Neural crest cell (in vitro differentiated cells): ENCODE data around the gene NEURL3. TPM values are rescaled to one million over a fixed set of nuclear protein-coding genes. Genes with fewer than 3 reads are reported as not detected.

Experiments used
- DNase-seq: peaks from one replicate; pipeline ENCODE4 v3.0.0; 2021; ENCODE audit warnings: low read depth, mixed read lengths, low spot score
- H3K27ac Mint-ChIP-seq: one replicate; pipeline ENCODE4 v1.8.0; 2021; ENCODE audit warnings: mild to moderate bottlenecking, mixed read lengths; ENCODE audit not compliant: unreplicated experiment
- H3K27me3 Mint-ChIP-seq: 2 replicates; pipeline ENCODE4 v1.8.0; 2021; ENCODE audit warnings: low read depth, mild to moderate bottlenecking, mixed read lengths
- H3K36me3 Mint-ChIP-seq: 2 replicates; pipeline ENCODE4 v1.8.0; 2021; ENCODE audit warnings: low read depth, mild to moderate bottlenecking, mixed read lengths
- H3K4me1 Mint-ChIP-seq: 2 replicates; pipeline ENCODE4 v1.8.0; 2021; ENCODE audit warnings: mixed read lengths
- H3K4me3 Mint-ChIP-seq: one replicate; pipeline ENCODE4 v1.8.0; 2021; ENCODE audit warnings: mild to moderate bottlenecking, mixed read lengths
- H3K9me3 Mint-ChIP-seq: 2 replicates; pipeline ENCODE4 v1.8.0; 2021; ENCODE audit warnings: mixed read lengths
- total RNA-seq: library from RNA; stranded (reverse); gene quantifications from 2 replicates; pipeline ENCODE4 v1.2.1, GENCODE V29; 2021
- TF ChIP-seq, protein P1 (sequence below): fragments of 200-600 bp; sonication (generic); conservative IDR thresholded peaks from 2 replicates; pipeline ENCODE4 v1.5.0; 2021; ENCODE audit warnings: antibody characterized with exemption, mild to moderate bottlenecking

The NEURL3 gene
- total RNA-seq, 1 donor from 2014 or later, result 0.21 TPM

DNA sequence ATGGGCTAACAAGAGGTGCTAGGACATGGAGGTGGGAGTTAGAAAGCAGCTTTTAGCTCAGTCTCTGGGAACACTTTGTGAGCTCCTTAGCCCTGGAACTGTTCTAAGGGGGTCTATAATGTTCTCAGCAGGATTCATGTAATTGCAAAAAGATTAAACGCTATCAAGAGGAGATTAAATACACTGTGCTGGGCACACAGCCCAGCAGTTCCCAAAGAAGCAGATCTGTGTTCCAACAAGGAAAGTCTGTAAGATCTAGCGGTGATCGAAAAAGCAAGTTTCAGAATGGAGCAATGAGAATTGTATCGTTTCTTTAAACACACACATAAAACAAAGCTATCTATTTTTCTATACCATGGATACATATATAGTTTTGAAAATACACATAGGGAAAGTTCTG is 29.0 kb upstream of the NEURL3 start:
- Mint-ChIP-seq H3K36me3 (no peaks in the 10 kb centered on the region), H3K4me3 (peak overlapping the region; percentile 22), H3K9me3 (no peaks in the 10 kb centered on the region), H3K4me1 (peaks cover 32% of the 10 kb centered on the region), H3K27me3 (no peaks in the 10 kb centered on the region), H3K27ac (no peak overlapping the region)
- TF ChIP-seq, protein P1, sequence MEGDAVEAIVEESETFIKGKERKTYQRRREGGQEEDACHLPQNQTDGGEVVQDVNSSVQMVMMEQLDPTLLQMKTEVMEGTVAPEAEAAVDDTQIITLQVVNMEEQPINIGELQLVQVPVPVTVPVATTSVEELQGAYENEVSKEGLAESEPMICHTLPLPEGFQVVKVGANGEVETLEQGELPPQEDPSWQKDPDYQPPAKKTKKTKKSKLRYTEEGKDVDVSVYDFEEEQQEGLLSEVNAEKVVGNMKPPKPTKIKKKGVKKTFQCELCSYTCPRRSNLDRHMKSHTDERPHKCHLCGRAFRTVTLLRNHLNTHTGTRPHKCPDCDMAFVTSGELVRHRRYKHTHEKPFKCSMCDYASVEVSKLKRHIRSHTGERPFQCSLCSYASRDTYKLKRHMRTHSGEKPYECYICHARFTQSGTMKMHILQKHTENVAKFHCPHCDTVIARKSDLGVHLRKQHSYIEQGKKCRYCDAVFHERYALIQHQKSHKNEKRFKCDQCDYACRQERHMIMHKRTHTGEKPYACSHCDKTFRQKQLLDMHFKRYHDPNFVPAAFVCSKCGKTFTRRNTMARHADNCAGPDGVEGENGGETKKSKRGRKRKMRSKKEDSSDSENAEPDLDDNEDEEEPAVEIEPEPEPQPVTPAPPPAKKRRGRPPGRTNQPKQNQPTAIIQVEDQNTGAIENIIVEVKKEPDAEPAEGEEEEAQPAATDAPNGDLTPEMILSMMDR, result no peak
- DNase-seq, result no peak

- H3K4me3 Mint-ChIP-seq, result peak overlapping the region; percentile 33
- no peak overlapping the region for H3K27ac Mint-ChIP-seq
- H3K27me3 Mint-ChIP-seq, result no peaks in the 10 kb centered on the region
- DNase-seq, result no peak
- TF ChIP-seq, protein P1, result no peak
- no peaks in the 10 kb centered on the region for H3K36me3 Mint-ChIP-seq
- peaks cover 26% of the 10 kb centered on the region for H3K4me1 Mint-ChIP-seq
- H3K9me3 Mint-ChIP-seq, result no peaks in the 10 kb centered on the region
These were observed 28.3 kb upstream of the NEURL3 start for GRCh38 chr2:96533292-96534073.

DNA sequence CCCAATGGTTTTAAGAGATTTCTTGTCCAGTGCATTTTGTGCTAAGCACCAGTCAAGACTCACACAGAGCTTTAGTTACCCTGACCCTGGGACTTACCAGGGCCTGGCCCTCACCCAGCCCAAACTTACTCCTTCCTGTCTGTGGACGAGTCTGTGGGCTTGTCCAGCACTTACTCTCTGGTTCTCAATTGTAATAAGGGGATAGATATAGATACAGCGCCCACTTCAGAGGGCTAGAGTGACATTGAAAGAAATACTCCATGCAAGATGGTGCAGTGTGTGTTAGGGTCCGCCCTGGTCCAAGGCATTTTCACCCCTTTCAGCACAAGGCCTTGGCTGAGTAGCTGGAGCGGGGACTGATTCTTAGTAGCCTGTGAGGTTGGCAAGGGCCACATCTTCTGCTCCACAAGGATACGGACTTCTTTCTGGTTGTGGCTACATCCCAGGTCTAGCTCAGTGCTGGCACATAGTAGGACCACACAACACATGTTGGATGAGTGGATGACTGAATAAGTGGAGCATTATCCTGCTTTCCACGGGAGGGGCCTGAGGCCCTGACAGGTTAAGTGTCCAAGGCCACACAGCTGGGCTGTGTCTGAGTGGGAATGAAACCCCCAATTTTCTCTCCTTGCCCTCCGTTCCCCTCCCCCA is 27.6 kb upstream of the NEURL3 start:
- no peaks in the 10 kb centered on the region for H3K27me3 Mint-ChIP-seq

GRCh38 chr2:96531872-96532505 is 26.8 kb upstream of the NEURL3 start:
- H3K27me3 Mint-ChIP-seq, result no peaks in the 10 kb centered on the region
- DNase-seq, result no peak
- no peaks in the 10 kb centered on the region for H3K36me3 Mint-ChIP-seq
- peaks cover 27% of the 10 kb centered on the region for H3K4me1 Mint-ChIP-seq
- no peak overlapping the region for H3K27ac Mint-ChIP-seq
- peak overlapping the region; percentile 80 for H3K4me3 Mint-ChIP-seq
- TF ChIP-seq, protein P1, result no peak
- no peaks in the 10 kb centered on the region for H3K9me3 Mint-ChIP-seq

More for the DNA sequence above, 27.6 kb upstream of the NEURL3 start:
- peak overlapping the region; percentile 80 for H3K4me3 Mint-ChIP-seq
- H3K4me1 Mint-ChIP-seq, result peaks cover 23% of the 10 kb centered on the region
- H3K36me3 Mint-ChIP-seq, result no peaks in the 10 kb centered on the region
- H3K27ac Mint-ChIP-seq, result no peak overlapping the region
- TF ChIP-seq, protein P1, result no peak
- no peak for DNase-seq
- H3K9me3 Mint-ChIP-seq, result no peaks in the 10 kb centered on the region

DNA sequence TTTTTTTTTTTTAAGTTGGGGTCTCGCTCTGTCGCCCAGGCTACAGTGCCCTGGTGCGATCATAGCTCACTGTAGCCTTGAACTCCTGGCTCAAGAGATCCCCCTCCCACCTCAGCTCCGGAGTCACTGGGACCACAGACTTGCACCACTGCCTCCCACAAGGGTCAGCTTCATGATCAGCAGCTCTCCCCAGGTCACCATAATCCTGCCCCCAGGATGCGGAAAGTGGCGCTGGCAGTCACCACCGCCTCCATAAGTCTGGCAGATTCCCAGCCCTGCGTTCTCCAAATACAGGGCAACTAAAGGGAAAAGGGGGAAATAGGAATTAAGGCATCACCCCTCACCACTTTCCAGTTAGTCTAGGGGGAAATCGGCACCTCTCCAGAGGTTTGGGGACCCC is 26.2 kb upstream of the NEURL3 start:
- Mint-ChIP-seq H3K27me3 (no peaks in the 10 kb centered on the region), H3K9me3 (no peaks in the 10 kb centered on the region), H3K36me3 (no peaks in the 10 kb centered on the region), H3K4me3 (no peak overlapping the region), H3K27ac (no peak overlapping the region), H3K4me1 (peaks cover 32% of the 10 kb centered on the region)
- no peak for DNase-seq
- TF ChIP-seq, protein P1, result no peak
